NCI-H526 treated with DMSO at 0.1 percent for 48 hours (cell line): ENCODE results near the gene TTLL3.
"Not testable (repeated sequence)": the region's sequence is repeated elsewhere in the genome, so short reads cannot be mapped to it uniquely, and the experiment has no call there.

ENCODE experiments used
- DNase-seq: peaks from one replicate; lab custom pipeline; 2025; lab: John Stamatoyannopoulos, UW

The TTLL3 gene, protein sequence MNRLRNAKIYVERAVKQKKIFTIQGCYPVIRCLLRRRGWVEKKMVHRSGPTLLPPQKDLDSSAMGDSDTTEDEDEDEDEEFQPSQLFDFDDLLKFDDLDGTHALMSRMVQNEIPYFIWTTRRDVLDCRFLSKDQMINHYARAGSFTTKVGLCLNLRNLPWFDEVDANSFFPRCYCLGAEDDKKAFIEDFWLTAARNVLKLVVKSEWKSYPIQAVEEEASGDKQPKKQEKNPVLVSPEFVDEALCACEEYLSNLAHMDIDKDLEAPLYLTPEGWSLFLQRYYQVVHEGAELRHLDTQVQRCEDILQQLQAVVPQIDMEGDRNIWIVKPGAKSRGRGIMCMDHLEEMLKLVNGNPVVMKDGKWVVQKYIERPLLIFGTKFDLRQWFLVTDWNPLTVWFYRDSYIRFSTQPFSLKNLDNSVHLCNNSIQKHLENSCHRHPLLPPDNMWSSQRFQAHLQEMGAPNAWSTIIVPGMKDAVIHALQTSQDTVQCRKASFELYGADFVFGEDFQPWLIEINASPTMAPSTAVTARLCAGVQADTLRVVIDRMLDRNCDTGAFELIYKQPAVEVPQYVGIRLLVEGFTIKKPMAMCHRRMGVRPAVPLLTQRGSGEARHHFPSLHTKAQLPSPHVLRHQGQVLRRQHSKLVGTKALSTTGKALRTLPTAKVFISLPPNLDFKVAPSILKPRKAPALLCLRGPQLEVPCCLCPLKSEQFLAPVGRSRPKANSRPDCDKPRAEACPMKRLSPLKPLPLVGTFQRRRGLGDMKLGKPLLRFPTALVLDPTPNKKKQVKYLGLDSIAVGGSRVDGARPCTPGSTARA

DNA sequence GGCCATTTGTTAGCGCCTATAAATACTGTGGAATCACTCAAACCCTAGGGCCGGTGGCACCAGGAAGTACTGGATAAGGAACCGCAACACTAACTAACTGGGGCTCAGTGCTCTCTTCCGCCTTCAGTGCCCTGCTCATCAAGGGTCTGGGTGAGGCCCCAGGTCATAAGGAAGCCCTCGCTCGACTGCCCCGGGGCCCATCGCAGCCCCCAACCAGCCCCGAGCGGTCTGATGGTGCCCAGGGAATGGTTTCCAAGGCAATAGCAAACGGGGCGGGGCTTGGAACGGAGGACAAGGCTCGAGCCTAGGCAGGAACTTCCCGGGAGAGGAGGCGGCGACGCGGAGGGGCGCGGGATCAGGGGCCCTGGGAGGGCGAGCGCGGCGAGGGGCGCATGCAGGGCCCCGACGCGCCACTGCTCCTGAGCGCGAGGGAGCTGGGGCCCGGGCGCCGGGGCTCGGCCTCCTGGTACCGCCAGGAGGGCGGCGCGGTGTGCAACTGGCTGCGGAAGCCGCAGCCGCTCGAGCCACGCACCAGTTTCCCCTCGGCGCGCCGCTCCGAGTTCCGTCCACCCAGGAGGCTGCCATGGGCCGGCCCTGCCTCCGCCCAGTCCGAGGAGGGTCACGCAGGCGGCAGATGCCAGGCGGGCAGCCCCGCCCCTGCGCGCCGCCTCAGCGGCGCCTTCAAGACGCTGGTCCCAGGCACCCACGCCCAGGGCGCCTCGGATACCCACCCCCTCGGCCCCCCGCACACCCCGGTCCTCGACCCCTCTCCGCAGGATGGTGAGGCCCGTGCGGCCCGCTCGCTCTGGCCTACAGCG is at the start of gene TTLL3:
TSS of gene TTLL3 (plus strand) at position 648 of the 818 bp plus-strand sequence. CDS start 400 bp downstream, outside the sequence.
- DNase-seq: peak; percentile 24

DNA sequence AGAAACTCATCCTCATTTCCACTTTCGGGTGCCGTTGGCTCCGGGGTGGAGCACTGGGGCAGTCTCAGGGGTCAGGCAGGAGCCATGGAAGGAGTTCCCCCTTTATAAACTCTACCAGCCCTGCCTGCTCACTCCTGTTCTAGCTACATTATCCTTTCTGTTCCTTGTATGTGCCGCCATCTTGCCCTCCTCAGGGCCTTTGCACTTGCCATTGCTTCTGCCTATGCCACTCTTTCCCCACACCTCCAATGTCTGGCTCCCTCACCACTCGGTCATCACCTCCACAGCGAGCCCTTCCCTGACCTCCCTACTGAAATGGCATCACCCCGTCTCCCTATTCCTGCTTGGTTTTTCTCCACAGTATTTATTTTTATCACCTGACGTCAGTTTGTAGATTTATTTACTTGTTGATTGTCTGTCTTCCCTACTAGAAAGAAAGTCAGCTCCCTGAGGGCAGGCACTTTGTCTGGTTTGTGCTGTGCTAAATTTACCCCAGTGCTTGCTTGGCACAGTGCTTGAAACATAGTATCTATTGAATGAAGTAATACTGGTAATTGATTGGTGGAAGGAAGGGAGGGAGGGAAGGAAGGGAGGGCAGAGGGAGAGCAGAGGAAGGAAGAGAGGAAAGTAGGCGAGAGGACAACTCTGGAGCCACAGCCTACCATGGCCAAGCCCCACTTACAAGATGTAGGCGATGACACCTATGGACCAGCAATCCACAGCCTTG is 49.1 kb upstream of the TTLL3 start:
- DNase-seq: no peak

DNA sequence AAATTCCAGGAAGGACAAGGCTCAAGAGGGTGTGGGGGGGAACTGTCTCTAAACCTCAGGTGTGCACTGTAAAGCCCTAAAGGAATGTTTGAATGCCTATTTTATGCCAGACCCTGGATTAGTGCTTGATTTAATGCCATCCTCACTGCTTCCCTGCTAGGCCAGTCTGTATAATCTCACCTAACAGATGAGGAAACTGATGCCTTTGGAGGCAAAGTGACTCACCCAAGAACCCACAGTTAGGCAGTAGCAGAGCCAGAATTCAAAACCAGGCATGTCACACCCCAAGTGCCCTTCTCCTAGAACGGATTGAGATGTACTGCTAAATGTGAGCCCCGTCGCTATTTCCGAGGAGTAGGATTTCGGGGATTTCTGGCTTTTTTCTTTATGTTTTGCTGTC is 48.1 kb upstream of the TTLL3 start:
- no peak for DNase-seq

DNA sequence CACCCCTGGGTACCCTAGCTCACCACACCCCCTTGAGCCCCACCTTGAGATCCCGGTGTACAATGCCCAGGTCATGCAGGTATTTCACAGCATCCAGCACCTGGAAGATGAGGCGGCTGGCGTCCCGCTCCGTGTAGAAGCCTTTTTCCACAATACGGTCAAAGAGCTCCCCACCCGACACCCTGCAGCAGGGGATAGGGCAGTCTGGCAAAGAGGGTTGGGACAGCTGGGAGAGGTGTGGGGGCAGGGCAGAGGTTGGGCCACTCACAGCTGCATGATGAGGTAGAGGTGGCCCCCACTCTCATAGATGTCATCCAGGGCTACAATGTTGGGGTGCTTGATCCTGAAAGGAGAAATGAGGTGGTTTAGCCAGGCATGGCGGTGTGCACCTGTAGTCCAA is 47.2 kb upstream of the TTLL3 start:
- DNase-seq: no peak

DNA sequence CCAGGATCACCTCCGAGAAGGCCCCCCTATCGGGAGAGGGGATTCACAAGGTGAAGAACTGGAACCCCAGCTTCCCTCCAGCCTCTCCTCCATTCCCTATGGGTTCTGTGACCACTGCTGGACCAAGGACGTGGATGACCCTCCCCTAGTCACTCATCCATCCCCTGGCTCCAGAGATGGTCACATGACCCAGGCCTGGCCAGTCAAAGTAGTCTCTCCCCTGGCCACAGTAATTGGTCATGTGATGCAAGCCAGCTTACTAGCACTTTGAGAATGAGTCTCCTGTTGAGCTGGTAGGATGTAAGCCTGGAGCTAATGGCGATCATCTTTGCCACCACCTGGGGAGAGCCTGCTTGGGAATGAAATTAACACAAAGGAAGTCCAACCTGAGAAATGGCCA is 44.2 kb upstream of the TTLL3 start:
- DNase-seq: no peak

DNA sequence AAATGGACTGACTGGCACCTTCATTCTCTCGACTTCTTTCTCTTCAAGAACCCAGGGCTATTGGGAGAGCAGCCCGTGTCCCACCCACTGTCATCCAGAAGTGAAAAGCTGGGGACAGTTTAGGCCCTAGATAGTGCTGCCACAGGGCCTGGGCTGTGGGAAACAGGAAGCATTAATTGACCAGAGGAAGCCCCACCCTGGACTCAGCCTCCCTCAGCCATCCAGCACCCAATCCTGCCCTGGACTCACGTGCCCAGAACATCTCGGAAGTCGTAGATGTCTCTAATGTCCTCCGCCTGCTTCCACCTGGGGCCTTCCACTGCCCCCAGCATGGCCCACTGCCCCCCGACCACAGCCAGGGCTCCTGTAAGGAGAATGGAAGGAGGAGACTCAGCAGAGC is 42.6 kb upstream of the TTLL3 start:
- DNase-seq: no peak

DNA sequence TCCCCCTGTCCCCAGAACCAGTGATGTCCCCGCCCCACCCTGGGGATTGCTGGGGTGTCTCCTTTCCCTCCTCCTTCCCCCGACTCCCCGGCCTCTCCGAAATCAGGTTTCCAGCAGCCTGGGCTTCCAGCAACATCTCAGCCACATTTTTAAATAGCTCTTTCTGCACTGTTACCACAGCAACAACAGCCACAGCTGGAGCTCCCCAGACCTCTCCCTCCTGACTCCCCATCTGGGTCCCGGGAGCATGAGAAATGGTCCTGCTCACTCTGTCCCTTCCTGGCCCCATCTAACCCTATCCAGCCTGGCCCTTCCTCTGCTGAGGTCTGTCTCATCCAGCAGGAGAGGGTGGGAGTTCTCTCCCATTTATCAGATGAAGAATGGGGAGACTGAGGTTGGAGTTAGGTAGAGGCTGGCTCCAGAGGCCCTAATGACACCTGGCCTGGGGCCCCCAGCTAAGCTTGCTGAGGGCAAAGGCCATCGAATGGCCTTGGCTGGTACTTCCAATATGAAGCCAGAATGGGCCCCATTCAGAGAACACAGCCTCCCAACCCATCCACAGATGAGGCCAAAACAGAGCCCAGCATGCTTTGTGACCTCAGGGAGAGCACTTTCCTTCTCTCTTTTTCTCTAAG is 41.8 kb upstream of the TTLL3 start:
- DNase-seq: no peak

DNA sequence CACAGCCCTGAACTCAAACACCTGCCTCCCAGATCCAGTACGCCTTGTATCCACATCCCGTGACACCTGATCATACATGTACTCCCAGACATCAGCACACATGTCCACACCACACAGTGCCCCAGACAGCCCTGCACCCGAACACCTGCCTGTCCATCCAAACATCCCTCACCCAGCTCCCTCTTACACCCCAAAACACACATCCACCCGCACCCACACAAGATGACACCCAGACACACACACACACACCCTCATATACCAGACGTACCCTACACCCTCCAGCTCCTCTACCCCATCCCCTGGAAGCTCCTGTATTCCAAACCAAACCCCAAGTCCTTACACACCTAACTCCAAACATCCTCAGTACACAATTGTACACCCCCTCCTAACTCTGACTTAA is 41.0 kb upstream of the TTLL3 start:
- no peak for DNase-seq

DNA sequence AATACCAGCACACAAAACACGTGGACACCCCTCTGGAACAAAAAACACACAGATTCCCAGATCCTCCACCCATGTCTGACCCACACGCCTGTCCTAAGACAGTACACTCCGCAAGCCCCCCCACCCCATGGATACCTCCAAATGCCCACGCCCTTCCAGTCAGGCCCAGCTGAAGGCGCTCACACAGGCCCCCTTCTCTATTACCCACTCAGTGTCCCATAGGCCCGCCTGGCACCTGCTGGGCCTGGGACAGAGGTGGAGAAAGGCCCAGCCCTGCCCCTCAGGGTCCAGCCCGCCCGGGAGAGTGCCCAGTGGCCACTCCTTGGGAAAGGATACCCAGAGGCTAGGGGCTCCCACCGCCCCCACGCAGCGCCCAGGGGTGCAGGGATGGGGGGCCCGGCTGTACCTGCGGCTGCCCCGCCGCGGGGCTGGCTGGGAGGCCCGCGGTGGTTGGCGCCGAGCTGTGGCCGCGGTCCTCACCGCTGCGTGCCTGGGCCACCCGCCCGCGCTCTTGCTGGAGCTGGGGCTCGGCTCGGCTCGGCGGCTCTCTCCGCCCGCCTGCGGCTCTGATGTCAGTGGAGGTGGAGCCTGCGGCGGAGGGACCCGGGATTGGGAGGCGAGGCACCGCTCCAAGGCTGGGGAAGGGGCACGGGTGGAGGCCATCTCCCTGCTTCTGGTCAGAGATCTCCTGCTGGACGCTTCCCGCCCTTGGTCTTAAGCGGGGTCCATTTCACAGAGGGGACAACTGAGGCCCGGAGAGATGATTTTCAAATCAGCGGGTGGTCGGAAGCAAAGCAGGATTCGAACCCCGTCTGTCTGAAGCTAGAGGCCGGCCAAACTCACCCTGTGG is 40.4 kb upstream of the TTLL3 start, which contains the start of gene CAMK1:
TSS of gene CAMK1 (minus strand) at position 522 of the 850 bp plus-strand sequence. CDS start 2,198 bp downstream, outside the sequence.
- peak; percentile 16 for DNase-seq

DNA sequence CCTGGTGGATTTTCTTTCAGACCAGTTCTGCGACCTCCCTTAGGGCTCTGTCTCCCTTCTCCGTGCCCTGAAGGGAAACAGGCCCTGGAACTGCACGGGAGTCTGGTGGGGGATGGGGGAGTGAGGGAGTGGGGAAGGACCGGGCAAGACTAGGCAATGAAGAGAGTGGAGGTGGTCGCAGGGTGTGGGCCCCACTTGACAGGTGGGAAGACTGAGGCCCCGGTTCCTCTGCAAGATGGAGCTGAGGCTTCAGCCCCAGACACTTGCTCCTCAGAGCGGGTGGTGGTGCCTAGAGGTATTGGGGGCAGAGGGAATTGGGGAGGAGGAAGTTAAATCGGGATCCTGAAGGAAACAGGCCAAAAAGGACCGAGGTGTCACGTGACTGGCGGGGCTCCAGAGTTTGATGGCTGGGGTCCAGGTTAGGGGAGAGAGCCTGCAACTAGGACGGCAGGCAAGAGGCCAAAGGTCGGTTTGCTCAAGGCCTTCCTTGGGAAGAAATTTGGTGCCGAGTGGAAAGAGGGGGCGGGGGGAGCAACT is 39.7 kb upstream of the TTLL3 start:
- no peak for DNase-seq

DNA sequence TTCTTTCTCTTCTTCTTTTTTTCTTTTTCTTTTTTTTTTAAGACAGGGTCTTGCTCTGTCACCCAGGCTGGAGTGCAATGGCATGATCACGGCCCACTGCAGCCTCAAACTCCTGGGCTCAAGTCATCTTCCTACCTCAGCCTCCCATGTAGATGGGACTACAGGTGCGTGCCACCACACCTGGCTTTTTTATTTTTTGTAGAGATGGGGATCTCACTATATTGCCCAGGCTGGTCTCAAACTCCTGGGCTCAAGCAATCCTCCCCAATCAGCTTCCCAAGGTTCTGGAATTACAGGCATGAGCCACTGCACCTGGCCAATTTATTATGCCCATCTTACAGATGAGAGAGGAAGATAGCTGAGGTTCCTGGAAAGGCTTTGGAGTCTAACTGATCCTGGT is 39.1 kb upstream of the TTLL3 start:
- DNase-seq: not testable (repeated sequence)

DNA sequence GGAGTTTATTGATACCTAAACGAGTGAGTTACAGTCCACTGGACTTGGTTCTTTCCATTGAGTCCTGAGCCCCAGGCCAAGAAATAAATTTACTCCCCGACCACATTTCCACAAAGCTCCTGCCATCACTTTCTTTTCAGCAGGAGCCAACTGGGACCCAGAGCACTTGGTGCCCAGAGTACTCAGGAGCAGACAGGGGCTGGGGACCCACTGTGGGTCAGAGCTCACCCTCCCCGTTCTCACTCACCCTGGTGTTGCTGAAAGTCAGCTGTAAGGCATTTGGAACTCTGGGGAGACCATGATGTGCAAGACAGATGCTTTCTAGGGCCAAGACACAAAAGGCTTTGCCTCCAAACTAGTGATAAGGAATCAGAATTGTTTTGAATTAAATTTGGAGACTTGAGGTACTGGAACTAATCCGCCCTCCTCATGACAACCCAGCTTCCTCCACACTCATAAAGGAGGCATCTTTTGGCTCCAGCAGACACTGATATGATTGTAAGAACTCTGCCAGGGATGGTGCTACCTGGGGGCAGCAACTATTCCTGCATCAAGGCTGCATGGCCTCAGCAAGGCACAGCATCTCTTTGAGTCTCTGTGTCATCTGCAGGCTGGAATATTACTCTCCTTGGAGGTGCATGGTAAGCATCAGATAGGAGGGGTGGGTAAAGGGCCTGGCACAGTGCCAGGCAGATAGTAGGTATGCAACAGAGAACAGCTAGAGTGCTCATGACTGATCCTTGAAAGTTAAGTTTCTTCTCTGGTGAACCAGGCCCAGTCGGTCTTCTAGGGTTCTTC is 33.0 kb upstream of the TTLL3 start:
- DNase-seq: no peak

DNA sequence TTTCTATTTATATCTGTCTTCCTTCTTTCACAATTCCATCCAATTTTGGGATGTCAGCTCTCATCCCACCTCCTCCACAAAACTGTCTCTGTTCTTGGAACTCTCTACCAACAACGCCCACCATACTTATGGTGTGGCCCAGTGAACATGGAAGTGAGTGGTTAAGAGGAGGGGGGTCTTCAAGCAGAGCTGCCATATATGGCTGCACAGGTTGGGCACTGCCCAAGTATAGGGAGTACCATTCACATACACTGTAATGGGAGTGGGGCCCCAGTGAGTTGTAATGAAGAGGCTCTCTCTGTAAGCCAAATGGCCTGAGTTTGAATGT is 32.4 kb upstream of the TTLL3 start:
- DNase-seq: no peak

DNA sequence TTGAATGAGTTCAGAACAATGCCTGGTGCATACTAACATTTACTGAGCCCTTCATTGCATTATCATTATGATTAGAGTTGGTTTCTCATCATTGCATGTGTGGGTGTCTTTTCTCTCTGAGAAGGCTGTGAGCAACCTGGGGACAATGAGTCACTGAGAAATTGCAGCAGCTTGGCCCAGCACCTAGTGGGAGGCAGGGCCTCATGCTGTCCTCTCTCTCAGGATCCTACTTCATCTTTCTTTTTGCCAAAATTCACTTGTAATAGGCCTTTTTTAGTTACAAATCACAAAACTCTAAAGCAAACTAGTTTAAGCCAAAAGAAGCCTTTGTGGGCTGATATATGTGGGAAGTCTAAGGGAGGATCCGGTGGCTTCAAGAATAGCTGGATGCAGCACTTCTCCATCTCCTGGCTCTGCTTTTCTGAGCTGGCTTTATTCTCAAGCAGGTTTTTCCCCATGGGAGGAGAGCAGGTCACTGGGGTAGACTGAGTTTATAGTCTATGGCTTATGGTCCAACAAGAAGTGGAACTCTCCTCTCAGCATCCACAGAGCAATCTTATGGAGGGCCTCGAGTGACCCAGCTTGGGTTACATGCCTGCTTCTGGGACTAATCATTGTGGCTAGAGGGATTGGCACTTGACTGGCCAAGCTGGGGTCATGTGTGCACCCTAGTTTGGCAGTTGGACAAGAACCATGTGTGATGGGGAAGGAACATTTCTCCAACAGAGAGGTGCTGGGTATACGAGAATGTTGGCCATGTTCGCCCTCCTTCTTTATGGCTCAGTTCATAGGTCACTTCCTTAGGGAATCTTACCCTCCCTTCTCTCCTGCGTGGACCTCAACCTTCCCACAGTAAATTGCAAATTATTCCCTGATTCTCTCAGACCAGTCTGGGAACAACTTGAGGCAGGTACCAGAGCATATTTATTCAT is 31.7 kb upstream of the TTLL3 start:
- DNase-seq: no peak

DNA sequence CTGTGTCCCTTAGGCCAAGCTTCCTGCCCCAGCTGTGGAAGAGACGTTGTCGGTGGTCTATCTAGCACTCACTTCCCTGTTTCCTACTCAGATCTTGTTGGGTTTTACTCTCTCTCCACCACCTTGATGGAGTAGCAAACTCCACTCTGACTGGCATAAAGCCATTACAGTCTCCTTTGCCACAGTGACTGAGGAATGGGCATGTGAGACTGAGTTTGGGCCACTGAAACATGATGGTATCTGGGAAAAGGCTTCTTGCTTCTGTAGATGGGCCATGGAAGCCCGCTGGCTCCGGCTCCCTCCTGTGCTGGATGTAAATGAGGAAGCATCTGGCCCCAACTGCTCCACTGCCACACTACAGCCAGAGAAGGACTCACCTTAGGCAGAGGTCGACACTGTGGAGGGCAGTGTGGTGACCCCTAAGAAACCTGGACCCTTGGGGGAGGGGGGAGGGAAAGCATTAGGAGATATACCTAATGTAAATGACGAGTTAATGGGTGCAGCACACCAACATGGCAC is 30.9 kb upstream of the TTLL3 start:
- no peak for DNase-seq

DNA sequence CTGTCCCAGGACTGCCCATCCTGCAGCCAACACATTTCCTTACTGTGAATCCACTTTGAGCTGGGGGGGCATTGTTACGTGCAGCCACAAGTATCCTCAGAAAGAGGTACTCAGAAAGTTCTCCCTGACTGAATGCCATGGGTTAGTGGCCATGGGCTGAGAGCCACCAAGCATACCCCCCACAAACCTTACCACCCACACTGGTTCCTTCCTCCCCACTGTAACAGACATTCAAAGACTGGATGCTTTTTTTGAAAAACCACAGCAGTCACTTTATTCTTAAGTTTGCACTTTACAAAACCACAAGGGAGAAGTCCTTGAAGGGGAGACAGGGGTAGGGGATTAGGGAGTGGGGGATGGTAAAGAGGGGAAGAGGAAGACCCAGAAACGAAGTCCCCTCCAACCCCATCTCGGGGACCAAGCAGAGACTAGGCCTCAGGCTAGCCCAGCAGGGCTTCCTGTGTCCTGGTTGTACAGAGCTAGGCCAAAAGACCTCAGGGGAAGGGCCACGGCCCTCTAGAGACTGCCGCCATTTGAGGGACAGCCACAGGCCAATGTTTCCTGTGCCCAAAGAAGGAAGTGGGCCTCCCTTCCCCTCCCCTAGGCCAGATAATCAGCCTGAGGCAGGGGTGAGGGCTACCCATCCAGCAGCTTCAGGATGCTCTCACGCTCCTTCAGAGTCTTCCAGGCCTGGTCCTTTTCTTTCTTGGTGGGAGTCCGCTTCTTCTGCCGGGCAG is 30.2 kb upstream of the TTLL3 start:
- no peak for DNase-seq

DNA sequence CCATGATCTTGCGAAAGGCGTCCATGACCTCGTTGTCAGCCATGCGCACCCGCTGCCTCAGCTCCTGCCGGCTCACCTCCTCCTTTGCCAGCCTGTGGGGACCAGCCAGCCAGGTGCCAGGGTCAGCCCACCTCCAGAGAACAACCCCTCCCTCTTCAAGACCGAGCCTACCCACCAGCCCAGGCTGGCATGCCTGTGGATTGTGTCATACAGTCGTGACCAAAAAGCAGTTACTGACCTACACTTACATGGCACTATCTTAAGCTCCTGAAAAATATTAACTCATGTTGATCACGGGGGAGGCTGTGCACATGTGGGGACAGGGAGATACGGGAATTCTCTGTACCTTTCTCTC is 29.6 kb upstream of the TTLL3 start:
- DNase-seq: no peak
